Cardiac muscle cell (in vitro differentiated cells and primary cell): ENCODE data around the gene PPP1R3D. TPM values are rescaled to one million over a fixed set of nuclear protein-coding genes. Genes with fewer than 3 reads are reported as not detected.
"Not testable (repeated sequence)": the region's sequence is repeated elsewhere in the genome, so short reads cannot be mapped to it uniquely, and the experiment has no call there.

ENCODE experiments used
- DNase-seq, 2 donors: peaks; one replicate each; pipeline versions ENCODE4 v3.0.0 to v3.0.0-alpha.2; 2010 to 2017; ENCODE audit warnings: low read depth in 1 of 2, low spot score in 1 of 2
- H3K27ac ChIP-seq: fragments of 200-600 bp; sonication (generic); 2 replicates; pipeline ENCODE4 v1.5.1; 2016
- H3K27me3 ChIP-seq: fragments of 200-600 bp; sonication (generic); 2 replicates; pipeline ENCODE4 v1.6.0; 2016; ENCODE audit warnings: control low read depth
- H3K36me3 ChIP-seq: fragments of 200-600 bp; sonication (generic); 2 replicates; pipeline ENCODE4 v1.5.1; 2016; ENCODE audit warnings: control low read depth
- H3K4me1 ChIP-seq: fragments of 200-600 bp; sonication (generic); 2 replicates; pipeline ENCODE4 v1.8.1; 2017; ENCODE audit warnings: low read depth, mild to moderate bottlenecking, mixed run types
- H3K4me3 ChIP-seq: fragments of 200-600 bp; sonication (generic); 2 replicates; pipeline ENCODE4 v1.5.1; 2016; ENCODE audit warnings: mild to moderate bottlenecking
- H3K9me3 ChIP-seq: fragments of 200-600 bp; sonication (generic); 2 replicates; pipeline ENCODE4 v1.5.1; 2017; ENCODE audit warnings: low read depth, mild to moderate bottlenecking, control low read depth
- polyA plus RNA-seq: library from polyadenylated mRNA; unstranded; fragments of >200 nt; fragmentation: Nextera tagmentation; extraction: Ambion mirVana; gene quantifications from 2 replicates; pipeline ENCODE4 v1.2.1, GENCODE V29; 2016
- total RNA-seq: library from RNA; depleted of rRNA; stranded (reverse); fragments of >200 nt; gene quantifications from 2 replicates; pipeline ENCODE4 v1.2.3, GENCODE V29; 2016
- TF ChIP-seq, protein P1 (sequence below): IDR thresholded peaks from 2 replicates; pipeline ENCODE4 v1.5.1; 2012; ENCODE audit warnings: low read depth, mild to moderate bottlenecking, low read length

PPP1R3D gene
- total and polyA plus RNA-seq, 2 experiments from 2014 or later: 4.3 to 10.4 TPM

DNA sequence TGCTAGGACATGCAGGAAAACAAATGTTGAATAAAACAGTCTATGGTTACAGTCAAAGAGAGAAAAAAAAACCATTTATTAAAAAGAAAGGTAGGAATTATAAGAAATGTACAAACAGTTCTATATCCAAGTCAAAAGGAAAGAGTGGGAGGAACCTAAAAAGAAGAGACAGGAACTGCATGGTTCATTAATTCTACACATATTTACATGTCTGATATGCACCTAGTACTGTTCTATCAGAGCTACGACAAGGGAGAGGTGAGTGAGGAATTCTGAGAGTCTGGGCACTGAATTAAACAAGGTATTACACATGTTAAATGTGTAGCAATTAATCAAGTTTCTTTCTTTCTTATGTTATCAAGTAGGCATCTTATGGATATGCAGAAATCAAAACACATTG is 48.5 kb downstream of the PPP1R3D start:
- no peaks in the 10 kb centered on the region for H3K36me3 ChIP-seq
- no peaks in the 10 kb centered on the region for H3K4me1 ChIP-seq
- no peaks in the 10 kb centered on the region for H3K9me3 ChIP-seq
- TF ChIP-seq, protein P1, sequence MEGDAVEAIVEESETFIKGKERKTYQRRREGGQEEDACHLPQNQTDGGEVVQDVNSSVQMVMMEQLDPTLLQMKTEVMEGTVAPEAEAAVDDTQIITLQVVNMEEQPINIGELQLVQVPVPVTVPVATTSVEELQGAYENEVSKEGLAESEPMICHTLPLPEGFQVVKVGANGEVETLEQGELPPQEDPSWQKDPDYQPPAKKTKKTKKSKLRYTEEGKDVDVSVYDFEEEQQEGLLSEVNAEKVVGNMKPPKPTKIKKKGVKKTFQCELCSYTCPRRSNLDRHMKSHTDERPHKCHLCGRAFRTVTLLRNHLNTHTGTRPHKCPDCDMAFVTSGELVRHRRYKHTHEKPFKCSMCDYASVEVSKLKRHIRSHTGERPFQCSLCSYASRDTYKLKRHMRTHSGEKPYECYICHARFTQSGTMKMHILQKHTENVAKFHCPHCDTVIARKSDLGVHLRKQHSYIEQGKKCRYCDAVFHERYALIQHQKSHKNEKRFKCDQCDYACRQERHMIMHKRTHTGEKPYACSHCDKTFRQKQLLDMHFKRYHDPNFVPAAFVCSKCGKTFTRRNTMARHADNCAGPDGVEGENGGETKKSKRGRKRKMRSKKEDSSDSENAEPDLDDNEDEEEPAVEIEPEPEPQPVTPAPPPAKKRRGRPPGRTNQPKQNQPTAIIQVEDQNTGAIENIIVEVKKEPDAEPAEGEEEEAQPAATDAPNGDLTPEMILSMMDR: no peak
- no peak for DNase-seq
- no peak overlapping the region for H3K4me3 ChIP-seq
- H3K27me3 ChIP-seq: no peaks in the 10 kb centered on the region
- H3K27ac ChIP-seq: no peak overlapping the region

GRCh38 chr20:59890035-59890434 is 50.1 kb downstream of the PPP1R3D start:
- not testable (repeated sequence) for H3K4me1 ChIP-seq, H3K4me3 ChIP-seq, H3K27me3 ChIP-seq, H3K27ac ChIP-seq, DNase-seq, H3K36me3 ChIP-seq, H3K9me3 ChIP-seq

DNA sequence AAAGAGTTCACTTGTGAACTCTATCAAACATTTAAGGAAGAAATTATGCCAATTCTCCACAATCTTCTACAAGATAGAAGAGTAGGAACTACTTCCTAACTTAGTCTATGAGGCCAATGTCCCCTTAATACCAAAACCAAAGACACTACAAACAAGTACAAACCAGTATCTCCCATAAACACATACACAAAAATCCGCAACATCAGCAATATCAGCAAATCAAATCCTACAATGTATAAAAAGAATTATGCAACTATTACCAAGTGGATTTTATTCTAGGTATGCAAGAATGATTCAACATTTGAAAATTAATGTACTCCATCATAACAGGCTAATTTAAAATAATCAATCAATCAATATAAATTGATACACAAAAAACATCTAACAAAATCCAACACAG is 52.1 kb downstream of the PPP1R3D start:
- no peak overlapping the region for H3K4me3 ChIP-seq
- H3K27ac ChIP-seq: no peak overlapping the region
- TF ChIP-seq, protein P1: no peak
- H3K36me3 ChIP-seq: no peaks in the 10 kb centered on the region
- no peaks in the 10 kb centered on the region for H3K27me3 ChIP-seq
- no peaks in the 10 kb centered on the region for H3K4me1 ChIP-seq
- no peaks in the 10 kb centered on the region for H3K9me3 ChIP-seq
- DNase-seq: no peak

Other genes starting within 250 kb of the PPP1R3D start
- 0.14 TPM in 1 of 2 replicates, not detected in the other for gene SYCP2, start 6.7 kb downstream of the PPP1R3D start, total RNA-seq
- 0.07 and 0.60 TPM in 2 replicates for gene SYCP2, start 6.7 kb downstream of the PPP1R3D start, polyA plus RNA-seq
- gene FAM217B, start 84 bp upstream of the PPP1R3D start, total RNA-seq: 11.3 and 12.3 TPM in 2 replicates
- gene FAM217B, start 84 bp upstream of the PPP1R3D start, polyA plus RNA-seq: 22.0 and 25.2 TPM in 2 replicates
- gene CDH26, start 18.1 kb upstream of the PPP1R3D start, total RNA-seq: 0.18 and 1.6 TPM in 2 replicates
- gene CDH26, start 18.1 kb upstream of the PPP1R3D start, polyA plus RNA-seq: 0.38 and 0.96 TPM in 2 replicates